ENCODE results near the gene ATXN3.

The ATXN3 gene

DNA sequence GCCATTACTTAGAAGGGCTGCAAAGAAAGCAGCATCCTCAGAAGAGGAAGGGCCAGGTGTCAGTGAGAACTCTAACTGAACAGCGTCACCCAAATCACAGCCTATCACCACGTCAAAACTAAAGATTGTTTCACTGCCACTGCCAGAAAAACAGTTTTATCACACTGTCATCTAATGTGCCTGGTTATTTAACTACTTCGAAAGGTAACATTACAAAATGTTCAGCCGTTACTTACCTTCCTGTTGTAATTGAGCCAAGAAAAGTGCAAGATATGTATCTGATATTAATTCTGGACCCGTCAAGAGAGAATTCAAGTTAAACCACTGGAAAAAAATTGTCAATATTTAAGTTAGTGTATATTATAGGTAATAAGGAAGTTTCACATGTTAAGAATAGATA, 17.9 kb downstream of the ATXN3 start (continued):
- TF ChIP-seq ZNF302 (tag by site-specific recombination; IDR thresholded peaks at IDR 0.05; ENCODE audit: low read depth) (no peak), ZNF658 (tag by site-specific recombination; IDR thresholded peaks at IDR 0.05) (no peak), ZNF132 (tag by site-specific recombination; IDR thresholded peaks at IDR 0.05; ENCODE audit: borderline replicate concordance) (no peak), ZNF37A (tag by site-specific recombination; IDR thresholded peaks at IDR 0.05) (no peak), ZNF777 (tag by site-specific recombination; IDR thresholded peaks at IDR 0.05; ENCODE audit: borderline replicate concordance) (no peak), KLF8 (tag by site-specific recombination; IDR thresholded peaks at IDR 0.05) (no peak)

DNA sequence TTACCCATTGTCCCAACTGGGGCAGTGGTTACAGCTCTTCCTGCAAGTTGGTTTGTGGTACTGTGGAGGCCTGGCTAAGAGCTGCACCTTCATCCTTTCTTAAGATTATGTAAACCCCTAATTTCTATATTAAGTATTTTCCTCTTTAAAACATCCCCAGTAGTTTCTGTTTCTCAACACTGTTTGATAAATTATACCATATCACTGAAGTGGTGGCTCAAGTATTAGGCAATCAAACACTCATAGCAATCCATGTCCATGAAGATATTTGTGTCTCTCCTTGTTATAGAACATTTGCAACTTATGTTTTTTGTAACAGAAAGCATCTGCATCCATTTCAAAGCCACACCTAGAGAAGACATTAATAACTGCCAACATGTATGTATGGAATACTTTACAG, 31.8 kb downstream of the ATXN3 start:
- Histone ChIP-seq H3K27ac (ENCODE audit: extremely low read depth, low read depth, low read length) (no peak overlapping the region), H3K36me3 (ENCODE audit: control insufficient read depth in 2 of 2, insufficient read depth in 1 of 2, low read length in 2 of 2) (peaks cover 32 to 33% of the 10 kb centered on the region in 2 experiments), H3K4me3 (ENCODE audit: low read depth, low read length) (no peak overlapping the region), H3K4me1 (ENCODE audit: control insufficient read depth, insufficient read depth, low read length) (no peaks in the 10 kb centered on the region), H3K9me3 (ENCODE audit: control insufficient read depth, insufficient read depth, low read depth, low read length) (no peaks in the 10 kb centered on the region)
- ChIA-PET POLR2A (interaction anchor here (1.7 kb wide), 1 partner anchor 35 kb away, joined by 3 read pairs; the partner anchor contains the start of gene TRIP11), CTCF (interaction anchor here (0.5 kb wide), 1 partner anchor 902 kb away, joined by 3 read pairs; no protein-coding TSS in a partner anchor)
- TF ChIP-seq ZNF510 (tag by site-specific recombination; IDR thresholded peaks at IDR 0.05; ENCODE audit: insufficient replicate concordance) (no peak), ZNF350 (tag by site-specific recombination; IDR thresholded peaks at IDR 0.05) (no peak), HOXC10 (CRISPR knock-in tag; IDR thresholded peaks at IDR 0.05) (no peak), ZNF23 (tag by site-specific recombination; IDR thresholded peaks at IDR 0.05; ENCODE audit: borderline replicate concordance) (no peak), MEIS1 (CRISPR knock-in tag; IDR thresholded peaks at IDR 0.05; ENCODE audit: borderline replicate concordance) (no peak), CTCF (tag by site-specific recombination; IDR thresholded peaks at IDR 0.05) (no peak), ZNF391 (tag by site-specific recombination; IDR thresholded peaks at IDR 0.05; ENCODE audit: borderline replicate concordance, low read depth) (no peak), AEBP2 (tag by site-specific recombination; IDR thresholded peaks at IDR 0.05; ENCODE audit: borderline replicate concordance) (no peak), ZNF341 (tag by site-specific recombination; IDR thresholded peaks at IDR 0.05; ENCODE audit: low read depth) (no peak), ZNF626 (tag by site-specific recombination; IDR thresholded peaks at IDR 0.05) (no peak), ZNF221 (tag by site-specific recombination; IDR thresholded peaks at IDR 0.05; ENCODE audit: borderline replicate concordance) (no peak)
- TF ChIP-seq, protein P1, sequence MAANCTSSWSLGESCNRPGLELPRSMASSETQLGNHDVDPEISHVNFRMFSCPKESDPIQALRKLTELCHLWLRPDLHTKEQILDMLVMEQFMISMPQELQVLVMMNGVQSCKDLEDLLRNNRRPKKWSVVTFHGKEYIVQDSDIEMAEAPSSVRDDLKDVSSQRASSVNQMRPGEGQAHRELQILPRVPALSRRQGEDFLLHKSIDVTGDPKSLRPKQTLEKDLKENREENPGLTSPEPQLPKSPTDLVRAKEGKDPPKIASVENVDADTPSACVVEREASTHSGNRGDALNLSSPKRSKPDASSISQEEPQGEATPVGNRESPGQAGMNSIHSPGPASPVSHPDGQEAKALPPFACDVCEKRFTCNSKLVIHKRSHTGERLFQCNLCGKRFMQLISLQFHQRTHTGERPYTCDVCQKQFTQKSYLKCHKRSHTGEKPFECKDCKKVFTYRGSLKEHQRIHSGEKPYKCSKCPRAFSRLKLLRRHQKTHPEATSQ (tag by site-specific recombination; IDR thresholded peaks at IDR 0.05) = no peak
